ENCODE results near the gene DDA1. TPM values are rescaled to one million over a fixed set of nuclear protein-coding genes. Genes with fewer than 3 reads are reported as not detected.

The DDA1 gene
- total RNA-seq, 1 experiment from 2014 or later: 55.6 TPM

- peaks cover 5% of the 10 kb centered on the region for H3K36me3 Mint-ChIP-seq (ENCODE audit: insufficient read depth, unreplicated experiment)
- Histone ChIP-seq H3K36me3 (ENCODE audit: control insufficient read depth, insufficient read depth, low read length) (no peaks in the 10 kb centered on the region), H3K4me1 (no peaks in the 10 kb centered on the region), H3K27me3 (replicated peaks; ENCODE audit: control insufficient read depth, insufficient read depth, low read length) (no peaks in the 10 kb centered on the region), H3K4me3 (ENCODE audit: low read depth, low read length) (no peak overlapping the region), H3K9me3 (no peaks in the 10 kb centered on the region)
- intact Hi-C loops (cut with micrococcal nuclease; ENCODE audit: unreplicated experiment): loop anchor here (1.0 to 5.0 kb wide), 2 partner anchors 40 to 121 kb away; no protein-coding TSS in a partner anchor
- no peak overlapping the region for H3K27ac Mint-ChIP-seq (ENCODE audit: unreplicated experiment)
- CTCF ChIA-PET: interaction anchor here (0.7 kb wide), 1 partner anchor 429 kb away, joined by 4 read pairs; no protein-coding TSS in a partner anchor
- H3K27me3 Mint-ChIP-seq (ENCODE audit: insufficient read depth, unreplicated experiment): peaks cover 6% of the 10 kb centered on the region
- DNase-seq: peak; percentile 65 to 83
- H3K9me3 Mint-ChIP-seq (ENCODE audit: unreplicated experiment): no peaks in the 10 kb centered on the region
- POLR2A ChIA-PET: no interaction called here
- TF ChIP-seq, protein P1, sequence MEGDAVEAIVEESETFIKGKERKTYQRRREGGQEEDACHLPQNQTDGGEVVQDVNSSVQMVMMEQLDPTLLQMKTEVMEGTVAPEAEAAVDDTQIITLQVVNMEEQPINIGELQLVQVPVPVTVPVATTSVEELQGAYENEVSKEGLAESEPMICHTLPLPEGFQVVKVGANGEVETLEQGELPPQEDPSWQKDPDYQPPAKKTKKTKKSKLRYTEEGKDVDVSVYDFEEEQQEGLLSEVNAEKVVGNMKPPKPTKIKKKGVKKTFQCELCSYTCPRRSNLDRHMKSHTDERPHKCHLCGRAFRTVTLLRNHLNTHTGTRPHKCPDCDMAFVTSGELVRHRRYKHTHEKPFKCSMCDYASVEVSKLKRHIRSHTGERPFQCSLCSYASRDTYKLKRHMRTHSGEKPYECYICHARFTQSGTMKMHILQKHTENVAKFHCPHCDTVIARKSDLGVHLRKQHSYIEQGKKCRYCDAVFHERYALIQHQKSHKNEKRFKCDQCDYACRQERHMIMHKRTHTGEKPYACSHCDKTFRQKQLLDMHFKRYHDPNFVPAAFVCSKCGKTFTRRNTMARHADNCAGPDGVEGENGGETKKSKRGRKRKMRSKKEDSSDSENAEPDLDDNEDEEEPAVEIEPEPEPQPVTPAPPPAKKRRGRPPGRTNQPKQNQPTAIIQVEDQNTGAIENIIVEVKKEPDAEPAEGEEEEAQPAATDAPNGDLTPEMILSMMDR (IDR thresholded peaks at IDR 0.05; ENCODE audit: insufficient read depth in 1 of 2, low read depth in 1 of 2, low read length in 1 of 2, severe bottlenecking in 1 of 2, unreplicated experiment in 1 of 2): peak; percentile 90 to 91
- no peak overlapping the region for H3K4me3 Mint-ChIP-seq (ENCODE audit: unreplicated experiment)
- BruUV-seq (replicated peaks): no TSS peak
- no peaks in the 10 kb centered on the region for H3K4me1 Mint-ChIP-seq (ENCODE audit: low read depth, unreplicated experiment)
Measured at GRCh38 chr19:17346109-17346671, 36.8 kb downstream of the DDA1 start.

DNA sequence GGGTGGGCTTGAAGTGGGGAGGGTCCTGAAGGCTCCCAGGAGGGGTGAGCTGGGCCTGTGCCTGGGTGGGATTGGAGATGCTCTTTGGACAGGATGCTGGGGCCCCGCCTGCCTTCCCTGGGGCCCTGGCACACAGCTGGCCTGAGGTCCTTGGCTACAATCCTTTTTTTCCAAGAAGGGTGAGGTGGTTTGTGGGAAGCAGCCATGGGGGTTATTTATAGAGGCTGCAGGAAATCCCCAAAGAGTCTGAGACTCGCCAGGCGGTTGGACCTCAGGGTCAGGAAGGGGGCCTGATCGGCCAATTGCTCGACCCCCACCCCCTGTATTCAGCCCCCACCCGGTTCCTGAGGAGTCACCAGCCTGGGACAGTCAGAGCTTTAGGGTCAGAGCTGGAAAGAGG lies 38.0 kb downstream of the DDA1 start:
- peaks cover 5% of the 10 kb centered on the region for H3K36me3 Mint-ChIP-seq (ENCODE audit: insufficient read depth, unreplicated experiment)
- CTCF ChIA-PET: no interaction called here

GRCh38 chr19:17347877-17348276 lies 38.5 kb downstream of the DDA1 start:
- no TSS peak for BruUV-seq (replicated peaks)
- Mint-ChIP-seq H3K27ac (ENCODE audit: unreplicated experiment) (no peak overlapping the region), H3K4me1 (ENCODE audit: low read depth, unreplicated experiment) (no peaks in the 10 kb centered on the region), H3K9me3 (ENCODE audit: unreplicated experiment) (no peaks in the 10 kb centered on the region), H3K36me3 (ENCODE audit: insufficient read depth, unreplicated experiment) (peaks cover 5% of the 10 kb centered on the region), H3K4me3 (ENCODE audit: unreplicated experiment) (no peak overlapping the region), H3K27me3 (ENCODE audit: insufficient read depth, unreplicated experiment) (peaks cover 6% of the 10 kb centered on the region)
- TF ChIP-seq, protein P1 (IDR thresholded peaks at IDR 0.05; ENCODE audit: insufficient read depth in 1 of 2, low read depth in 1 of 2, low read length in 1 of 2, severe bottlenecking in 1 of 2, unreplicated experiment in 1 of 2): no peak
- POLR2A ChIA-PET: no interaction called here
- intact Hi-C loops (cut with micrococcal nuclease; ENCODE audit: unreplicated experiment): loop anchor here (5.0 kb wide), 1 partner anchor 119 kb away; no protein-coding TSS in a partner anchor
- CTCF ChIA-PET: no interaction called here
- Histone ChIP-seq H3K27me3 (replicated peaks; ENCODE audit: control insufficient read depth, insufficient read depth, low read length) (no peaks in the 10 kb centered on the region), H3K4me1 (no peaks in the 10 kb centered on the region), H3K36me3 (ENCODE audit: control insufficient read depth, insufficient read depth, low read length) (no peaks in the 10 kb centered on the region), H3K9me3 (no peaks in the 10 kb centered on the region), H3K4me3 (ENCODE audit: low read depth, low read length) (no peak overlapping the region)
- no peak for DNase-seq

More for the DNA sequence above, 38.0 kb downstream of the DDA1 start:
- no peak overlapping the region for H3K27ac Mint-ChIP-seq (ENCODE audit: unreplicated experiment)
- H3K27me3 Mint-ChIP-seq (ENCODE audit: insufficient read depth, unreplicated experiment): peaks cover 6% of the 10 kb centered on the region
- no peaks in the 10 kb centered on the region for H3K9me3 Mint-ChIP-seq (ENCODE audit: unreplicated experiment)
- TF ChIP-seq, protein P1 (IDR thresholded peaks at IDR 0.05; ENCODE audit: insufficient read depth in 1 of 2, low read depth in 1 of 2, low read length in 1 of 2, severe bottlenecking in 1 of 2, unreplicated experiment in 1 of 2): no peak
- H3K36me3 ChIP-seq (ENCODE audit: control insufficient read depth, insufficient read depth, low read length): no peaks in the 10 kb centered on the region
- intact Hi-C loops (cut with micrococcal nuclease; ENCODE audit: unreplicated experiment): loop anchor here (5.0 kb wide), 1 partner anchor 120 kb away; no protein-coding TSS in a partner anchor
- H3K9me3 ChIP-seq: no peaks in the 10 kb centered on the region
- BruUV-seq (replicated peaks): no TSS peak
- no peaks in the 10 kb centered on the region for H3K4me1 Mint-ChIP-seq (ENCODE audit: low read depth, unreplicated experiment)
- H3K27me3 ChIP-seq (replicated peaks; ENCODE audit: control insufficient read depth, insufficient read depth, low read length): no peaks in the 10 kb centered on the region
- no peak overlapping the region for H3K4me3 ChIP-seq (ENCODE audit: low read depth, low read length)
- no peaks in the 10 kb centered on the region for H3K4me1 ChIP-seq
- no peak for DNase-seq
- POLR2A ChIA-PET: no interaction called here
- H3K4me3 Mint-ChIP-seq (ENCODE audit: unreplicated experiment): no peak overlapping the region

Data from Caco-2 (cell line).